ENCODE measurements around the gene C3orf80.
"Not testable (repeated sequence)": the region's sequence is repeated elsewhere in the genome, so short reads cannot be mapped to it uniquely, and the experiment has no call there.

The C3orf80 gene

DNA sequence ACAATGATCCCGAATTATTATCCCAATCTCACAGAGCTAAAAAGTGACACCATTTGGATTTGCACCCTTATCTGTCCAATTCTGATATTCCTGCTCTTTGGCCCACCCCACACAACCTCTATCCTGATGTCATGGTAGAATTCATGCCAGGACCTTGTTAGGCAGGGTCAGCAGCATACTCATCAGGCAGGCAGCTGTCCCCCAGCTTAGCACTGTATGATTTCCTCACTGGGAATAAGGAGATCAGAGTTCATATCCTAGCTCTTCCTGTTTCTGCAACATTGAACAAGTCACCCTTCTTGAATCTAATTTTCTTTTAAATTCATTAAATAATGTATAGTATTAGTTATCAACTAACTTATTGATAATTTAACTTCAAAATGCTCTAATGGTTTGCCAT is 12.0 kb upstream of the C3orf80 start:
- no peak for DNase-seq (ENCODE audit: low read depth)

DNA sequence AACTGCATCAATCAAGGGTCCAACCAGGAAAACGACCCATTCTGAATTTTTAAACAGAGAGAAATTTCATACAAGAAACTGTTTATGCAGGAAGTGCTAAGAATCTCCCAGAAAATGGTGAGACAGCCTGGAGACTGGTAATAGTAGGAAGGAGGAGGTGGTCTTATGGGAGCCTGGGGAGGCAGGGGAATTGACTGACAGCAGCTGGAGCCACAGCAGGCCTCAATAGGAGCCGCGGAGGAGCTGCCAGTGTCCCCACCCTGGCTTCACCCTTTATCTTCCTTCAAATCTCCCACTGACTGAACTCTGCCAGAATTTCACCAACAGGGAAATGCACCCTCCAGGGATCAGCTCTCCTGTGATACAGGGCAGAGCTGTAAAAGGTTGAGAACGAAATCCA is 7.5 kb upstream of the C3orf80 start:
- DNase-seq (ENCODE audit: low read depth), result no peak

DNA sequence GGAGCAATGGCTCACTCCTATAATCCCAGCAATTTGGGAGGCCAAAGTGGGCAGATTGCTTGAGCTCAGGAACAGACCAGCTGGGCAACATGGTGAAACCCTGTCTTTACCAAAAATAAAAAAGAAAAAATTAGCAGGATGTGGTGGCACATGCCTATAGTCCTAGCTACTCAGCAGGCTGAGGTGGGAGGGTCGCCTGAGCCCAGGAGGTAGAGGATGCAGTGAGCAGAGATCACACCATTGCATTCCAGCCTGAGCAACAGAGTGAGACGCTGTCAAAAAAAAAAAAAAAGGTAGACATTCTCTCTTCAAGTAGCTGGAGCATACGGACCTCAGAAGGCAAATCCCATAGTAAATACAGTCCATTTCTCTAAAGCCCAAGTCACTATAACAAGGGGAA is 7.1 kb upstream of the C3orf80 start:
- DNase-seq (ENCODE audit: low read depth), result no peak

DNA sequence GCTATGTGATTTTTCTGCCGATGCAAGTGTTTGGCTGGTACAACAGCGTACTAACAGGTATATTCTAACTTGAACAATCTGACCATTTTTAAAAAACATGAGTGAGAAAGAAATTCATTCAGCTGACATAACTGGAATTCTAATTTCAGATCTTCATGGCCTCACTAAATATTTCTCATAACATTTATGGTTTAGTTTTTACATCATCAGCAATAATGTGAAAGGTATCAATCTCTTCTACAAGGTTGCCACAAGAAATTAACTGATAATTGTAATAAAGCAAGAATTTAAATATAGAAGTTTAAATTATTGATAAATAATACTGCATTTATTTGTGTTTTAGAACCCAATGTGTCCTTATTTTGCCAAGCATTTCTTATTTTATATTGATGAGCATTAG is 5.2 kb upstream of the C3orf80 start:
- DNase-seq (ENCODE audit: low read depth), result no peak

DNA sequence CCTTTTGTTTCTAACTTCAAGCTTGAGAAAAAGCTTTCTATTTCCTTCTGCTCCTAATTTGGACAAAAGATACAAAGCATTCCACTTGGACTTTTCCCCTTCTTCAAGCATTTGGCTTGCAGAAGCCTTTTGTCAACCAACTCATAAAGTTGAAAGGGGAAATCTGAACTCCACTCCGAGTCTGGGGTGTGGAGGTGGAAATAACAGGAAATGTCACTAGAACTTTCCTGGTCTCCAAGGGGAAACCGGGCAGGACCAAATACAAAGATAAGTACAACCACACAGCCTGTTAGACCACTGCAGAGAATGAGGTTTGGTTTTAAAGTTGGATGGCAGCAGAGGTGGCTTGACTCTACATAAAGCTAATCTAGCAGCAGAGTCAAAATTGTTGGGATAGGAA is 4.2 kb upstream of the C3orf80 start:
- DNase-seq (ENCODE audit: low read depth), result no peak

DNA sequence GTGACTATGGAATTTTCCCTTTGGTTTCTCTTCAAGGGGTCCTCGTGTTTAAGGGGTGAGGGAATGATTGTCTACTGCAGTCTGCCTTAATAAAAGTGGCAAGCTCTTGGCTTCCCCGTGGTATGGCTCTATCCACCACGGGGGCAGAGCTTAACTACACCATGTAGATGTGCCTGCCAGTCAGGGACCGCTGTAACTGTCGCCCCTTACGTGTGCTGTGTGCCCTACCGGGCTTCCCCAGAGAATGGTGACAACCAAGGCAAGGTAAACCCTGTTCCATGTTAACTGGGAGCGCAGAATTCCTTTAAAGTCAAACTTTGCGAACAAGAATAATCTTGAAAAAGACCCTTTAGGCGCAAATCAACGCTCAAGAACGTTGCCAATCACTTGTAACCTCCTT is 966 bp upstream of the C3orf80 start:
- no peak for DNase-seq (ENCODE audit: low read depth)

DNA sequence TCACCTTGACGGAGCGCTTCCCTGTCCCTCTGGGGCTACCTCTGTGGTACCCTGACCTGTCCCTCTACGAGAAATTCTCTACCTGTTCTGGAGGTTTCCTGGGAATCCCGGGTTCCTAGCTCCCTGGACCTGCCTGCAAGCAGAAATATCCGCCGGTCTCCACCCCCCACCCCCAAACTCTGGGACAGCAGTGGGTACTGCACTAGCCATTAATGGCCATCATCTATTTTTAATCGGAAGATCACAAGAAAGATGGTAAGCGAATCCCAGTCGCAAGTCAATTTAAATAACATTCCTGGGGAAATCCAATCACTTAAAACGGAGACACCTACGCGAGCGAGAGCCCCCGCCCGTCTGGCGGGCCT is 429 bp upstream of the C3orf80 start:
- DNase-seq (ENCODE audit: low read depth), result no peak

DNA sequence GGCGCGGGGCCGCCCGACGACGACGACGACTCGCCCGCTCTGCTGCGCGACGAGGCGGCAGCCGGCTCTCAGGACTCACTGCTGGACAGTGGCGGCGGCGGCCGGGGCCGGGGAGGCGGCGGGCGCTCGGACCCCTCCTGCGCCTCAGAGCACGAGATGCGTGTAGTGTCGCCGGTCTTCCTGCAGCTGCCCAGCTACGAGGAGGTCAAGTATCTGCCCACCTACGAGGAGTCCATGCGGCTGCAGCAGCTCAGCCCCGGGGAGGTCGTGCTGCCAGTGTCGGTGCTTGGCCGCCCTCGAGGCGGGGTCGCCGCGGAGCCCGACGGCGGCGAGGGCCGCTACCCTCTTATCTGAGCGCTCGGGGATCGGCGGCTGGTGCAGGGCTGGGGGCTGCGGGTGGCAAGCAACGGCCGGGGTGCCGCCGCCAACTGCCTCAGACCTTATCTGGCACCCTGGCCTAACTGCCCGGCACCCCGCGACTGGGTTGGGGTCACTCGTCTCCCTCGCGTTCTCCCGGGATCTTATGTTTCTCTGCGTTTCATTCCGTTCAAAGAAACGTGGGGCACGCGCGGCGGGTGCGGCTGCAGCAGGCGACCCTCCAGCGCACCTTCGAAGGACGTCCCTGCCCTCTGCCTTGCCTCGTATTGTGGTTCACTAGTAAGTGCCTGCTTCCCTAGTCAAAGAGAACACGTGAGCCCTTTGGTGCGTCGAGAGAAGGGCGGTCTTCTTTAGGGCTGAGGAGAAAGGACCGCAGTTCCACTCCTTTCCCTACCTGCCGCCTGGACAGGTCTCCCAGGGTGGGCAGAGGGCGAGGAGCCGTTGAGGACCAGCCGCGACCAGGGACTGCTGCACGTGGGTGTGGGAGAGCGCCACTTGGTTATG is 1.0 kb downstream of the C3orf80 start:
- DNase-seq (ENCODE audit: low read depth), result no peak

DNA sequence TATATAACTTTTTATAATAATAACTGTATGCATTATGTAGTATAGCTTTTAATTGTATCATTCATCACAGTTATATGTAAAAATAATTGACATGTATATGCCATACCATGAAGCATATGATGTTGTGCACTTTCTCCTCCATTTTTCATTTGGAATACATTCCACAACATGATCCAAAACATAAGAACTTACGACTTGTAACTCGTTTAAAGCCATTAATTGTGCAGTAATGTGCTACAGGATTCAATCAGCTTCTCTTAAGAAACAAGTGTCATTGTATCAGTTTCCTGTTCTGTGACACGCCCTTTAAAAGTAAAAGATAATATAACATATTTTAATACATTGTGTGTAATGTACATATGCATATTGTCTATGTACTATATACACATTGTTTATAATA is 2.2 kb downstream of the C3orf80 start:
- no peak for DNase-seq (ENCODE audit: low read depth)

DNA sequence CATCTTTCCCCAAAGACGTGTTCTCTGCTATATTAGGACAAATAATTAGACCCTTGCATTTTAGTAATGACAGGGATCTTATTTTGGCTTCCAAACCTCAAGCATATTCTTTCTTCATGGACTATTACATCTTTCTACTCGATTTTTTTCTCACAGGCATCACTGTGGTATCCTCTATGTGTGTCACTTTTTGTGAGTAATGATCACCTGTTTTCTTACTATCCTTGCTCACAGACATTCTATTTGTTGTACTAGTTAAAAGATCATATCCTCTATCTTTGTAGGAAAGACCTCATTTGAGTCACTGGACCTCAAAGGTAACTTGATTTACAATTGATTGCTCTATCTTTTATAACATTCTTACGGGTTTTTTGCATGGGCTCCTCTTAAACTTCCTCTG is 6.8 kb downstream of the C3orf80 start:
- no peak for DNase-seq (ENCODE audit: low read depth)

DNA sequence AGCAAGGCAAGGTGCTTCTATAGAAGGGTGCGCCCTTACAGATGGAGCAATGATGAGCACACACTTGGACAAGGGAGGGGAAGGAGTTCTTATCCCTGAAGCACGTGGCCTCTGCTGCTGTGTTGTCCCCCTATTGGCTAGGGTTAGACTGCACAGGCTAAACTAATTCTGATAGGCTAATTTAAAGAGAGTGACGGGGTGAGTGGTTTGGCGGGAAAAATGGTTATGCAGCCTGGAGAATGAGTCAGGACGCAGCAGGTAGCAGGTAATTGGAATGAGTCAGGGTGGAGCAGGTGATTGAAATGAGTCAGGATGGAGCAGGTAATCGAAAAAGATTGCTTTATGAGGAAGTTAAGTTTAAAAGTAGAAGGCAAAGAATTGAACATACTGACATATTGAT is 15.5 kb downstream of the C3orf80 start:
- not testable (repeated sequence) for DNase-seq (ENCODE audit: low read depth)

DNA sequence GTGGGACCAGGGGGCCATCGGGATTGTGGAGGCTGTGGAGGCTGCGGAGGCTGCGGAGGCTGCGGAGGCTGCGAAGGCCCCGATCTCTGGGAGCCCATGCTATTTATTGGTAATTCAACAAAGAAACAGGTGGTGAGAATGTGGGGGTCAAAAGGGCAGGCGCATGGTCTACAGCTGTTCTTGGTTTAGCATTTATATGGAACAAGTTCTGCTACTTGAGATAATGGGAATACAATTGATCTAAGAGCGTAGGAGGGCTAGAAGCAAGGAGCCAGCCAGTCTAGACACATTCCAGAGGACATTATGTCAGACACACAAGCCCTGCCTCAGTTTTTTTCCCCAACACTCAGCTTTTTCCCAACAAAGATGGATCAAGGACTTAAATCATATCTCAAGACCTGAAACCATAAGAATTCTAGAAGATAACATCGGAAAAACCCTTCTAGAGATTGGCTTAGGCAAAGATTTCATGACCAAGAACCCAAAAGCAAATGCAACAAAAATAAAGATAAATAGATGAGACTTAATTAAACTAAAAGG is 20.1 kb downstream of the C3orf80 start:
- DNase-seq (ENCODE audit: low read depth), result no peak

DNA sequence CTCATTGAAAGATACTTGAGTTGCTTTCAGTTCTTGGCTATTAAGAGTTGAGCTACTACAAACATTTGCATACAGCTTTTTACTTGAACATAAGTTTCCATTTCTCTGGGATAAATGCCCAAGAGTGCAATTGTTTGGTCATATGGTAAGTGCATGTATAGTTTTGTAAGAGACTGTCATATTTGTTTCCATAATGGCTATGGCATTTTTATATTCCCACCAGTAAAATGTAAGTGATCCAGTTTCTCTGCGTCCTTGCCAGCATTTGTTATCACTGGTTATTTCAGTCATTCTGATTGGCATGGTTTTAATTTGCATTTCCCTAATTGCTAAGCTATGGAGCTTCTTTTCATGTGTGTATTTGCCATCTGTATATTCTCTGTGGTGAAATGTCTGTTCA is 22.5 kb downstream of the C3orf80 start:
- no peak for DNase-seq (ENCODE audit: low read depth)

DNA sequence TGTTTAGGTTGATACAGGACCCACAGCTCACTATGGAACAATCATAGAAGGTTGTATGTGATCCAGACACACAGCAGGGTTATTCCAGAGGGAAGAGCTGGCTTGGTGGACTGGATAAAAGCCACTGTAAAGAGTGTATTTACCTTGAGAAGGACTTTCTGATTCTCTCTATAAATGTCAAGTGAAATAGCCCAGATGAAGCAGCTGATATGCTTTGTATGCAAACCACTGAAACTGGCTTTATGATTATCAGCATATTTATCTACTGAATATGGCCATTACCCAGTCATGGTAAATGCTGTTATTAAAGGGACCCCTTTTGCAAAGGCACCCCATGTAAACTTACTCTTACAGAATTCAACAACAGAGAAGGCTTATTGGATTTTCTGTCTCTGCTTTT is 28.1 kb downstream of the C3orf80 start:
- DNase-seq (ENCODE audit: low read depth), result no peak

DNA sequence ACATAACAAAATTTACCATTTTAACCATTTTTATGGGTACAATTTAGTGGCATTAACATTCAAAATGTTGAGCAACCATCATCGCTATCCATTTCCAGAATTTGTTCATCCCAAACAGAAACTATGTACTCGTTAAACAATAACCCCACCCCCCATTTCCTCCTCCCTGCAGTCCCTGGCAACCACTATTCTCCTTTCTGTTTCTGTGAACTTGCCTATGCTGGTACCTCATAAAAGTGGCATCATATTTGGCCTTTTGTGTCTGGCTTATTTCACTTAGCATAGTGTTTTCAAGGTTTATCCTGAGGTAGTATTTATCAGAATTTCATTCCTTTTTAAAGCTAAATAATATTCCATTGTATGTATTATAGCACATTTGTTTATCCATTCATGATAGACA is 32.4 kb downstream of the C3orf80 start:
- no peak for DNase-seq (ENCODE audit: low read depth)

DNA sequence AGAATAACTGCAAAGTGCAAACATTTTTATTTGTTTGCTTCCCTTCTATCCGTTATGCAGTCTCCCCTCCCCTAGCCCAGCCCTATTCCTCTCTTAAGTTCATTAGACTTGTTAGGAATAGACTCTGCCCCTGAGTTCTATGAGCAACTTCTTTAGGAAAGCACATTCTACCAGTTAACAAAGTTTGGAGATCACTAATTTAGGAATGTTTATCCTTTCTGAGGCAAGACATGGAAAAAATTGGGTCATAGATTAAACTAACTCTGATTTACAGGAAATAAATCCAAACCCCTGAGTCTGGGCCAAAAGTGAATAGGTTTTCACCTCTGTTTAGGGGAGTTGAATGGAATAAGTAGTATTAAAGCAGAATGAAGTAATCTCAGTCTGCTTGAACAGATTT is 34.4 kb downstream of the C3orf80 start:
- DNase-seq (ENCODE audit: low read depth), result peak; percentile 26

DNA sequence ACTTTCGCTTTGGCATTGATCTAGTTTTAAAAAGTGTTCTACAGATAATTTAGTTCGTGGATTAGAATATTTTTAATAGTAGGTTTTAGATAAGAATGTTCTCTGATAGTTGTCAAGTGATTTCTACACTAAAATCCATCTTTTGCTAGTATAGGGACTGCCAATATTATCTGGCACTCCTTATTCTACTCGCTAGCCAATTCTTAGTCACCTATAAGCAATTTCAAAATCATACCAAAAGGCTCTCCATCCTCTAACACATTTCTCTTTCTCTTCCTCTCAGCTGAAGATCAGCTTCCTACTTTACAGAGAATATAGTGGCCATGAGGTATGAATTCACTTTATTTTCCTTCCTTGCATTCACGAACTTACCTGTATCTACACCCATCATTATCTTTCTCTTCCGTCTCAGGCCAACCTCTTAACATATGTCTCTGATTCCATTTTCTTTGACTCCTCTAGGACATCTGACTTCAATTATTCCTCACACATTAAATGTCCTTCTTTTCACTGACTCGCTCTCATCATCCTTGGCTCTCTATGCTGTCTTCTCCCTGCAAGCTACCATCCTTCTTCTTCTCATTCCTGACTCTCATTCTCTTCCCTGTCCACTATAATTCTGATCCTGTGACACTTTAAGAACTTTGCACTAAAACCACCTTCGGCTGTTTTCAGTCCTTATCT is 35.5 kb downstream of the C3orf80 start:
- peak; percentile 17 for DNase-seq (ENCODE audit: low read depth)

DNA sequence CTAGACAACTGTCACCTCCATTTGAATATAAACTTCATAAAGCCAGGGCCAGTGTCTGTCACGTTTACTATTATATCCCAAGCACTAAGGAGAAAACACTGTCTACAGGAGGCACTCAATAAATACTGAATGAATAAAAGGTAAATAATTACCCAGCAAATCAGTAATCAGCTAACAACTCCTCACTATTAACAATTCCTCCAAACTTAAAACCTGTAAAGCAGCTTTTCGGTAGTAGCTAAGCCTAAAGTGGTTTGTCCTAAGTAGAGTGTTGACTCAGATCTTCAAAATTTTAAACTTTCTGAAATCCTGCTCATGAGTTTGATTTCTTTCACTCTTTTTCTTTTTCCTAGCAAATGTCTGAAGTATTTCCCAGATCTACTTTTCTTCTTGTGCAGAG is 39.9 kb downstream of the C3orf80 start:
- DNase-seq (ENCODE audit: low read depth), result no peak
